Vagina (tissue), 2 donors: Measurements from ENCODE around the gene KRTAP4-9. TPM values are rescaled to one million over a fixed set of nuclear protein-coding genes. Genes with fewer than 3 reads are reported as not detected.
"Not testable (repeated sequence)": the region's sequence is repeated elsewhere in the genome, so short reads cannot be mapped to it uniquely, and the experiment has no call there.

Source experiments
- DNase-seq, 2 donors: peaks; one replicate each; pipeline ENCODE4 v3.0.0-alpha.2; 2017; ENCODE audit errors: extremely low spot score in 2 of 2
- H3K27ac ChIP-seq: fragments of 200-600 bp; sonication (generic); one replicate; pipeline ENCODE4 v1.5.1; 2019
- H3K27me3 ChIP-seq: fragments of 200-600 bp; sonication (generic); one replicate; pipeline ENCODE4 v1.5.1; 2019
- H3K36me3 ChIP-seq, 2 donors: fragments of 200-600 bp; sonication (generic); one replicate each; pipeline ENCODE4 v1.5.1; 2017 to 2019
- H3K4me1 ChIP-seq: fragments of 200-600 bp; sonication (generic); one replicate; pipeline ENCODE4 v1.5.1; 2019
- H3K4me3 ChIP-seq, 2 donors: fragments of 200-600 bp; sonication (generic); 1 replicate in 1 of 2; 2 replicates in 1 of 2; pipeline ENCODE4 v1.5.1; 2016 to 2019
- H3K9me3 ChIP-seq: fragments of 200-600 bp; sonication (generic); one replicate; pipeline ENCODE4 v1.5.1; 2019
- CTCF ChIP-seq, 3 experiments: fragments of 450-650 bp in 2 of 3; fragments of 200-600 bp in 1 of 3; sonication (generic) in 1 of 3; IDR thresholded peaks; one replicate each; pipeline ENCODE4 v1.5.1; 2017 to 2019; ENCODE audit warnings: antibody characterized with exemption in 3 of 3, mild to moderate bottlenecking in 2 of 3, moderate library complexity in 2 of 3
- POLR2A ChIP-seq, 2 donors: fragments of 450-650 bp; IDR thresholded peaks; one replicate each; pipeline ENCODE4 v1.6.1; 2017; ENCODE audit warnings: antibody characterized with exemption in 2 of 2, mild to moderate bottlenecking in 2 of 2, moderate library complexity in 2 of 2
- POLR2AphosphoS5 ChIP-seq, 2 donors: sonication (generic); formaldehyde crosslinking; IDR thresholded peaks; one replicate each; pipeline ENCODE4 v1.9.0; 2017; ENCODE audit warnings: antibody characterized with exemption in 2 of 2, mild to moderate bottlenecking in 2 of 2, low read depth in 1 of 2; ENCODE audit not compliant: insufficient read depth in 1 of 2
- intact Hi-C: fragments of 100-400 bp; cut with DNase I; formaldehyde crosslinking; loops from one replicate; pipeline ENCODE4 v1.15.1; 2023
- total RNA-seq: library from RNA; depleted of rRNA; stranded (reverse); fragments of >200 nt; gene quantifications from one replicate; pipeline ENCODE4 v1.2.3, GENCODE V29; 2016

Gene KRTAP4-9
- total RNA-seq, 1 donor from 2014 or later, result not detected

- Histone ChIP-seq H3K27ac (no peak within 1 kb of the TSS), H3K4me1 (no peaks in the 10 kb centered on the region), H3K27me3 (no peaks in the 10 kb centered on the region), H3K36me3 (no peaks in the 10 kb centered on the region), H3K4me3 (no peak within 1 kb of the TSS), H3K9me3 (no peaks in the 10 kb centered on the region)
- DNase-seq, result no peak
- intact Hi-C loops, result no loop called here
- TF ChIP-seq POLR2AphosphoS5 (IDR thresholded peaks at IDR 0.05; ENCODE audit: insufficient read depth in 1 of 2, low read depth in 1 of 2), result no peak
- no peak for TF ChIP-seq POLR2A (IDR thresholded peaks at IDR 0.05)
- TF ChIP-seq CTCF (IDR thresholded peaks at IDR 0.05), result no peak
These were observed 35.4 kb downstream of the KRTAP4-9 start, which contains the start of gene KRTAP4-6 for GRCh38 chr17:41140360-41141131. KRTAP4-6 (minus strand) TSS chr17:41140544; CDS start chr17:41140487, 57 bp downstream.

- H3K36me3 ChIP-seq, result no peaks in the 10 kb centered on the region
- TF ChIP-seq POLR2A (IDR thresholded peaks at IDR 0.05), result no peak
- TF ChIP-seq CTCF (IDR thresholded peaks at IDR 0.05), result no peak
- TF ChIP-seq POLR2AphosphoS5 (IDR thresholded peaks at IDR 0.05; ENCODE audit: insufficient read depth in 1 of 2, low read depth in 1 of 2), result no peak
- no peaks in the 10 kb centered on the region for H3K27me3 ChIP-seq
- no peaks in the 10 kb centered on the region for H3K4me1 ChIP-seq
- H3K4me3 ChIP-seq, result no peak overlapping the region
- intact Hi-C loops, result no loop called here
- no peak for DNase-seq
- H3K9me3 ChIP-seq, result no peaks in the 10 kb centered on the region
- no peak overlapping the region for H3K27ac ChIP-seq
These were observed 36.2 kb downstream of the KRTAP4-9 start for GRCh38 chr17:41141361-41141760.

GRCh38 chr17:41144846-41145245 is 39.7 kb downstream of the KRTAP4-9 start:
- Histone ChIP-seq H3K9me3 (no peaks in the 10 kb centered on the region), H3K36me3 (no peaks in the 10 kb centered on the region), H3K27ac (no peak overlapping the region), H3K4me3 (no peak overlapping the region), H3K4me1 (no peaks in the 10 kb centered on the region), H3K27me3 (no peaks in the 10 kb centered on the region)
- TF ChIP-seq POLR2AphosphoS5 (IDR thresholded peaks at IDR 0.05; ENCODE audit: insufficient read depth in 1 of 2, low read depth in 1 of 2) (no peak), POLR2A (IDR thresholded peaks at IDR 0.05) (no peak), CTCF (IDR thresholded peaks at IDR 0.05) (no peak)
- DNase-seq, result no peak
- intact Hi-C loops, result no loop called here

- Histone ChIP-seq H3K27me3 (no peaks in the 10 kb centered on the region), H3K27ac (no peak overlapping the region), H3K4me1 (no peaks in the 10 kb centered on the region), H3K36me3 (no peaks in the 10 kb centered on the region), H3K4me3 (no peak overlapping the region), H3K9me3 (no peaks in the 10 kb centered on the region)
- DNase-seq, result no peak
- TF ChIP-seq POLR2AphosphoS5 (IDR thresholded peaks at IDR 0.05; ENCODE audit: insufficient read depth in 1 of 2, low read depth in 1 of 2) (no peak), POLR2A (IDR thresholded peaks at IDR 0.05) (no peak), CTCF (IDR thresholded peaks at IDR 0.05) (no peak)
- intact Hi-C loops, result no loop called here
These were observed 40.1 kb downstream of the KRTAP4-9 start for GRCh38 chr17:41145261-41145660.

- no peaks in the 10 kb centered on the region for H3K27me3 ChIP-seq
- H3K4me1 ChIP-seq, result no peaks in the 10 kb centered on the region
- intact Hi-C loops, result no loop called here
- no peaks in the 10 kb centered on the region for H3K36me3 ChIP-seq
- TF ChIP-seq POLR2A (IDR thresholded peaks at IDR 0.05), result no peak
- no peak for TF ChIP-seq CTCF (IDR thresholded peaks at IDR 0.05)
- TF ChIP-seq POLR2AphosphoS5 (IDR thresholded peaks at IDR 0.05; ENCODE audit: insufficient read depth in 1 of 2, low read depth in 1 of 2), result no peak
- no peak overlapping the region for H3K4me3 ChIP-seq
- no peak overlapping the region for H3K27ac ChIP-seq
- no peak for DNase-seq
- H3K9me3 ChIP-seq, result no peaks in the 10 kb centered on the region
These were observed 42.5 kb downstream of the KRTAP4-9 start for GRCh38 chr17:41147531-41148204.

GRCh38 chr17:41148971-41149651 is 43.9 kb downstream of the KRTAP4-9 start:
- H3K4me1 ChIP-seq, DNase-seq, intact Hi-C loops, H3K27ac ChIP-seq, H3K4me3 ChIP-seq, H3K27me3 ChIP-seq, H3K36me3 ChIP-seq, H3K9me3 ChIP-seq: not testable (repeated sequence)
